Cardiac fibroblast (primary cell): ENCODE measurements around the gene GFRA1.

ENCODE experiments used
- DNase-seq, 2 donors: peaks; one replicate each; pipeline versions ENCODE4 v3.0.0 to v3.0.0-alpha.2; 2010; ENCODE audit warnings: low read depth in 2 of 2
- H3K4me3 ChIP-seq, 2 donors: replicated peaks in 1 of 2; 1 replicate in 1 of 2; 2 replicates in 1 of 2; pipeline ENCODE4 v1.5.1; 2011; ENCODE audit warnings: low read depth in 2 of 2, low read length in 2 of 2, mild to moderate bottlenecking in 2 of 2, moderate library complexity in 1 of 2
- CTCF ChIP-seq: IDR thresholded peaks from one replicate; pipeline ENCODE4 v1.5.1; 2011; ENCODE audit warnings: low read depth, mild to moderate bottlenecking, low read length, inconsistent platforms

Gene GFRA1

GRCh38 chr10:116263870-116264655 lies 8.9 kb downstream of the GFRA1 start:
- no peak for TF ChIP-seq CTCF
- H3K4me3 ChIP-seq: no peak overlapping the region
- DNase-seq: no peak

- TF ChIP-seq CTCF: no peak
- DNase-seq: no peak
- no peak overlapping the region for H3K4me3 ChIP-seq
These were observed 10.3 kb downstream of the GFRA1 start for GRCh38 chr10:116262678-116263077.

GRCh38 chr10:116260599-116260998 lies 12.4 kb downstream of the GFRA1 start:
- no peak overlapping the region for H3K4me3 ChIP-seq
- no peak for TF ChIP-seq CTCF
- no peak for DNase-seq

- no peak for TF ChIP-seq CTCF
- no peak overlapping the region for H3K4me3 ChIP-seq
- DNase-seq: no peak
These were observed 13.4 kb downstream of the GFRA1 start for GRCh38 chr10:116259638-116260037.

- no peak for TF ChIP-seq CTCF
- DNase-seq: no peak
- H3K4me3 ChIP-seq: no peak overlapping the region
These were observed 15.2 kb downstream of the GFRA1 start for GRCh38 chr10:116257785-116258184.

DNA sequence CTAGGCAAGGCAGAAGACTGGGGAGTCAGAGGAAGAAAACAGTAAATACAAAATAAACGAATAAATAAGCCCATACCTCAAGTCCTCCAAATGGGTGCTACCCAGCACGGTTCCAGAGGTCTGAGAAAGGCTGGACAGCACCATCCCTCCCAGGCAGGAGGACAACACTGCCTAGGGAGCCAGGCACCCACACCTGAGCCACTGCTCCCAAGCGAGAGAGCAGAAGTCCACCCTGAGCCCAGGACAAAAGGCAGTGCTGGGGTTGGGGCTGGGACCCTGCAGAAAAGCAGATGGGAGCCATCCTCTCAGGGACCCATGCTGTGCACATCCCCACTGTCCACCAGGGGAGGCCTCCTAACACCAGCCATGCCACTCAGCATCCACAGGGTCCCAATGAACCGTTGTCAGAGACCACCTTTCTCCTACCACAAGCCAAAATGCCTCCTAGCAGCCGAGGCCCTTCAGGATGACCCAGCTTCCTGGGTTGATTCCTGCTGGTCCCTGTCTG lies 16.2 kb downstream of the GFRA1 start:
- no peak for DNase-seq
- no peak for TF ChIP-seq CTCF

More for the DNA sequence above, 16.2 kb downstream of the GFRA1 start:
- no peak overlapping the region for H3K4me3 ChIP-seq
